ENCODE results near the gene POLK.

- no peak for TF ChIP-seq TAF1 (IDR thresholded peaks at IDR 0.05; ENCODE audit: borderline replicate concordance, insufficient read depth, low read length)
- TF ChIP-seq, protein P1, sequence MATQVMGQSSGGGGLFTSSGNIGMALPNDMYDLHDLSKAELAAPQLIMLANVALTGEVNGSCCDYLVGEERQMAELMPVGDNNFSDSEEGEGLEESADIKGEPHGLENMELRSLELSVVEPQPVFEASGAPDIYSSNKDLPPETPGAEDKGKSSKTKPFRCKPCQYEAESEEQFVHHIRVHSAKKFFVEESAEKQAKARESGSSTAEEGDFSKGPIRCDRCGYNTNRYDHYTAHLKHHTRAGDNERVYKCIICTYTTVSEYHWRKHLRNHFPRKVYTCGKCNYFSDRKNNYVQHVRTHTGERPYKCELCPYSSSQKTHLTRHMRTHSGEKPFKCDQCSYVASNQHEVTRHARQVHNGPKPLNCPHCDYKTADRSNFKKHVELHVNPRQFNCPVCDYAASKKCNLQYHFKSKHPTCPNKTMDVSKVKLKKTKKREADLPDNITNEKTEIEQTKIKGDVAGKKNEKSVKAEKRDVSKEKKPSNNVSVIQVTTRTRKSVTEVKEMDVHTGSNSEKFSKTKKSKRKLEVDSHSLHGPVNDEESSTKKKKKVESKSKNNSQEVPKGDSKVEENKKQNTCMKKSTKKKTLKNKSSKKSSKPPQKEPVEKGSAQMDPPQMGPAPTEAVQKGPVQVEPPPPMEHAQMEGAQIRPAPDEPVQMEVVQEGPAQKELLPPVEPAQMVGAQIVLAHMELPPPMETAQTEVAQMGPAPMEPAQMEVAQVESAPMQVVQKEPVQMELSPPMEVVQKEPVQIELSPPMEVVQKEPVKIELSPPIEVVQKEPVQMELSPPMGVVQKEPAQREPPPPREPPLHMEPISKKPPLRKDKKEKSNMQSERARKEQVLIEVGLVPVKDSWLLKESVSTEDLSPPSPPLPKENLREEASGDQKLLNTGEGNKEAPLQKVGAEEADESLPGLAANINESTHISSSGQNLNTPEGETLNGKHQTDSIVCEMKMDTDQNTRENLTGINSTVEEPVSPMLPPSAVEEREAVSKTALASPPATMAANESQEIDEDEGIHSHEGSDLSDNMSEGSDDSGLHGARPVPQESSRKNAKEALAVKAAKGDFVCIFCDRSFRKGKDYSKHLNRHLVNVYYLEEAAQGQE (IDR thresholded peaks at IDR 0.05; ENCODE audit: insufficient read depth in 1 of 2, low read depth in 2 of 2, low read length in 2 of 2): no peak
- TF ChIP-seq POLR2AphosphoS5 (IDR thresholded peaks at IDR 0.05; ENCODE audit: low read depth, low read length): no peak
- TF ChIP-seq SIN3A (IDR thresholded peaks at IDR 0.05; ENCODE audit: borderline replicate concordance, insufficient read depth, low read length): no peak
- no peak for TF ChIP-seq FOXP2 (optimal IDR thresholded peaks at IDR 0.05; ENCODE audit: borderline replicate concordance, extremely low read depth, extremely low read length, insufficient read depth)
These were observed 42.7 kb upstream of the POLK start for GRCh38 chr5:75469017-75469416.

All from PFSK-1 (cell line).